Panc1 (cell line): ENCODE measurements around the gene PPM1L. TPM values are rescaled to one million over a fixed set of nuclear protein-coding genes. Genes with fewer than 3 reads are reported as not detected.

Experiments
- ATAC-seq: fragments of 200-7000 bp; cut with Tn5 transposase; 2 replicates; pipeline ENCODE4 v1.9.1; 2020; ENCODE audit warnings: mild to moderate bottlenecking, moderate library complexity
- BruUV-seq: library from RNA; stranded (reverse); fragments of 400-500 nt; replicated peaks from 2 replicates; lab custom pipeline; 2021; lab: Mats Ljungman, UMichigan
- CTCF ChIA-PET: fragments of 300-600 bp; sonication (Branson Sonifier 250); formaldehyde crosslinking; loops from one replicate; lab custom pipeline; 2022; ENCODE audit warnings: antibody characterized with exemption; lab: Charles Lee
- POLR2A ChIA-PET: fragments of 300-600 bp; sonication (Branson Sonifier 250); formaldehyde crosslinking; loops from one replicate; lab custom pipeline; 2022; ENCODE audit warnings: antibody characterized with exemption; lab: Charles Lee
- DNase-seq: peaks from one replicate; pipeline ENCODE4 v3.0.0-alpha.2; 2010; ENCODE audit warnings: low read depth, low spot score
- H3K27ac ChIP-seq: 2 replicates; pipeline ENCODE4 v1.5.1; 2011; ENCODE audit warnings: mild to moderate bottlenecking, low read length, inconsistent platforms
- H3K27me3 ChIP-seq: fragments of 200-500 bp; sonication (Bioruptor generic); 2 replicates; pipeline ENCODE4 v1.6.0; 2014; ENCODE audit warnings: low read length, inconsistent platforms; ENCODE audit not compliant: control insufficient read depth, insufficient read depth
- H3K36me3 ChIP-seq: fragments of 200-500 bp; sonication (Bioruptor generic); 2 replicates; pipeline ENCODE4 v1.5.1; 2014; ENCODE audit warnings: inconsistent platforms, mild to moderate bottlenecking, low read length, moderate library complexity; ENCODE audit not compliant: control insufficient read depth, insufficient read depth
- H3K4me1 ChIP-seq: 2 replicates; pipeline ENCODE4 v1.5.1; 2011; ENCODE audit warnings: inconsistent platforms, mild to moderate bottlenecking, low read length, moderate library complexity; ENCODE audit not compliant: control insufficient read depth, insufficient read depth
- H3K4me3 ChIP-seq, 2 experiments: 2 replicates each; pipeline ENCODE4 v1.5.1; 2011 to 2012; ENCODE audit warnings: low read depth in 2 of 2, low read length in 2 of 2, mild to moderate bottlenecking in 2 of 2, inconsistent platforms in 1 of 2, moderate library complexity in 1 of 2
- H3K9me3 ChIP-seq: fragments of 200-500 bp; sonication (Bioruptor generic); 2 replicates; pipeline ENCODE4 v1.5.1; 2014; ENCODE audit warnings: low read depth, mild to moderate bottlenecking, inconsistent platforms, low read length, moderate library complexity; ENCODE audit not compliant: control insufficient read depth, insufficient read depth
- CTCF ChIP-seq: fragments of 450-650 bp; IDR thresholded peaks from 2 replicates; pipeline ENCODE4 v1.5.1; 2017; ENCODE audit warnings: mild to moderate bottlenecking
- POLR2AphosphoS5 ChIP-seq: IDR thresholded peaks from 2 replicates; pipeline ENCODE4 v1.6.1; 2012; ENCODE audit warnings: mild to moderate bottlenecking, low read depth, low read length, moderate library complexity
- REST ChIP-seq, 2 experiments: IDR thresholded peaks; 2 replicates each; pipeline ENCODE4 v1.6.1; 2011 to 2012; ENCODE audit warnings: low read depth in 2 of 2, control low read depth in 1 of 2, low read length in 1 of 2, mild to moderate bottlenecking in 1 of 2, moderate library complexity in 1 of 2; ENCODE audit not compliant: insufficient read depth in 1 of 2
- SIN3A ChIP-seq: IDR thresholded peaks from 2 replicates; pipeline ENCODE4 v1.6.1; 2012; ENCODE audit warnings: low read depth, mild to moderate bottlenecking, low read length, moderate library complexity, borderline replicate concordance; ENCODE audit not compliant: insufficient read depth
- TCF7L2 ChIP-seq: IDR thresholded peaks from 2 replicates; pipeline ENCODE4 v1.6.1; 2011; ENCODE audit warnings: mild to moderate bottlenecking, low read depth, low read length, inconsistent platforms
- in situ Hi-C: cut with HindIII; loops from 2 replicates; pipeline ENCODE4 v1.10.0; 2016; ENCODE audit warnings: low sequenced_read_pairs, low pct_unique_long_range_greater_than_20kb
- intact Hi-C: fragments of 100-400 bp; cut with micrococcal nuclease; formaldehyde crosslinking; loops from one replicate; pipeline ENCODE4 v1.10.0; 2022; ENCODE audit not compliant: unreplicated experiment
- total RNA-seq: library from RNA; stranded (reverse); gene quantifications from one replicate; pipeline ENCODE4 v1.2.1, GENCODE V29; 2021; ENCODE audit not compliant: unreplicated experiment

PPM1L gene
- total RNA-seq, 1 experiment from 2014 or later: 23.8 TPM

- POLR2A ChIA-PET: no interaction called here
- CTCF ChIA-PET: no interaction called here
- peaks cover 6% of the 10 kb centered on the region; the same call in 1 of the 2 replicates for H3K27me3 ChIP-seq
- H3K4me3 ChIP-seq: no peak overlapping the region
- intact Hi-C loops (no loop called here), in situ Hi-C loops (no loop called here)
- no peaks in the 10 kb centered on the region for H3K4me1 ChIP-seq
- BruUV-seq: no TSS peak
- no peak overlapping the region for H3K27ac ChIP-seq
- no peaks in the 10 kb centered on the region for H3K36me3 ChIP-seq
- ATAC-seq (no peak; the same call in 1 of the 2 replicates), DNase-seq (no peak)
- TF ChIP-seq REST (IDR thresholded peaks at IDR 0.05; ENCODE audit: insufficient read depth in 1 of 2, low read depth in 2 of 2, low read length in 1 of 2) (no peak), SIN3A (no peak), POLR2AphosphoS5 (no peak), TCF7L2 (no peak), CTCF (no peak)
- no peaks in the 10 kb centered on the region for H3K9me3 ChIP-seq
Observed at GRCh38 chr3:160739079-160739478, 17.0 kb upstream of the PPM1L start.

GRCh38 chr3:160746976-160747375, 9.1 kb upstream of the PPM1L start:
- BruUV-seq: no TSS peak
- no peak overlapping the region for H3K27ac ChIP-seq
- no peaks in the 10 kb centered on the region for H3K36me3 ChIP-seq
- H3K4me1 ChIP-seq: no peaks in the 10 kb centered on the region
- intact Hi-C loops: no loop called here
- no peak overlapping the region for H3K4me3 ChIP-seq
- ChIA-PET CTCF (no interaction called here), POLR2A (no interaction called here)
- DNase-seq: no peak
- H3K27me3 ChIP-seq: peaks cover 12% of the 10 kb centered on the region; the same call in 1 of the 2 replicates
- in situ Hi-C loops: no loop called here
- no peaks in the 10 kb centered on the region for H3K9me3 ChIP-seq
- ATAC-seq: no peak
- TF ChIP-seq SIN3A (no peak), REST (IDR thresholded peaks at IDR 0.05; ENCODE audit: insufficient read depth in 1 of 2, low read depth in 2 of 2, low read length in 1 of 2) (no peak), POLR2AphosphoS5 (no peak), CTCF (no peak), TCF7L2 (no peak)
